Spleen (tissue), 11 donors: Measurements from ENCODE around the gene DDX41. TPM values are rescaled to one million over a fixed set of nuclear protein-coding genes. Genes with fewer than 3 reads are reported as not detected.

Experiments
- DNase-seq: peaks from one replicate; pipeline ENCODE4 v3.0.0-alpha.2; 2020
- H3K27ac ChIP-seq, 8 donors: fragments of 200-600 bp; sonication (generic) in 7 of 8; 1 replicate in 4 of 8; 2 replicates in 4 of 8; pipeline versions ENCODE4 v1.5.0 to v1.8.0; 2016 to 2021; ENCODE audit warnings: inconsistent platforms in 4 of 8, mild to moderate bottlenecking in 4 of 8, moderate library complexity in 1 of 8
- H3K27me3 ChIP-seq, 7 donors: fragments of 200-600 bp; sonication (generic) in 6 of 7; replicated peaks in 1 of 7; 1 replicate in 4 of 7; 2 replicates in 3 of 7; pipeline versions ENCODE4 v1.5.0 to v1.8.0; 2016 to 2021; ENCODE audit warnings: inconsistent platforms in 3 of 7, mild to moderate bottlenecking in 1 of 7
- H3K36me3 ChIP-seq, 6 donors: fragments of 200-600 bp; sonication (generic) in 5 of 6; 1 replicate in 4 of 6; 2 replicates in 2 of 6; pipeline versions ENCODE4 v1.5.0 to v1.8.0; 2016 to 2021; ENCODE audit warnings: inconsistent platforms in 2 of 6
- H3K4me1 ChIP-seq, 6 donors: fragments of 200-600 bp; sonication (generic) in 5 of 6; 1 replicate in 3 of 6; 2 replicates in 3 of 6; pipeline versions ENCODE4 v1.5.0 to v1.8.0; 2016 to 2021; ENCODE audit warnings: inconsistent platforms in 3 of 6
- H3K4me3 ChIP-seq, 8 donors: fragments of 200-600 bp; sonication (generic) in 7 of 8; 1 replicate in 4 of 8; 2 replicates in 4 of 8; pipeline versions ENCODE4 v1.5.0 to v1.8.0; 2016 to 2021; ENCODE audit warnings: inconsistent platforms in 4 of 8, mild to moderate bottlenecking in 4 of 8, moderate library complexity in 2 of 8
- H3K9me3 ChIP-seq, 8 donors: fragments of 200-600 bp; sonication (generic) in 7 of 8; 1 replicate in 4 of 8; 2 replicates in 4 of 8; pipeline versions ENCODE4 v1.5.0 to v1.8.0; 2016 to 2021; ENCODE audit warnings: inconsistent platforms in 4 of 8
- CTCF ChIP-seq, 11 experiments: fragments of 200-600 bp in 7 of 11; fragments of 450-650 bp in 4 of 11; sonication (generic) in 4 of 11; IDR thresholded peaks in 8 of 11; conservative IDR thresholded peaks in 3 of 11; 1 replicate in 7 of 11; 2 replicates in 4 of 11; pipeline versions ENCODE4 v1.4.0 to v1.8.0; 2016 to 2021; ENCODE audit warnings: antibody characterized with exemption in 11 of 11, inconsistent platforms in 4 of 11, mild to moderate bottlenecking in 1 of 11
- POLR2A ChIP-seq, 3 donors: fragments of 450-650 bp; IDR thresholded peaks; one replicate each; pipeline ENCODE4 v1.5.1; 2017; ENCODE audit warnings: antibody characterized with exemption in 3 of 3, mild to moderate bottlenecking in 1 of 3
- POLR2AphosphoS5 ChIP-seq, 3 donors: sonication (generic); formaldehyde crosslinking; IDR thresholded peaks; one replicate each; pipeline ENCODE4 v1.5.1; 2017; ENCODE audit warnings: antibody characterized with exemption in 3 of 3
- WGBS, 5 donors: extraction: QIAGEN DNeasy Blood & Tissue Kit in 3 of 5; methylation state at CpG; one replicate each; pipeline versions ENCODE4 v1.1.5 to v1.1.7; 2013 to 2018; 5-methylcytosine and 5-hydroxymethylcytosine counted together
- intact Hi-C: fragments of 100-400 bp; cut with DNase I; formaldehyde crosslinking; loops from one replicate; pipeline ENCODE4 v1.15.0; 2023; ENCODE audit warnings: low total_unique reads
- polyA plus RNA-seq, 3 donors: library from polyadenylated mRNA; stranded (reverse); fragments of 200-250 nt; gene quantifications; one replicate each; pipeline ENCODE4 v1.2.1, GENCODE V29; 2013
- total RNA-seq, 7 donors: library from RNA; depleted of rRNA in 3 of 7; stranded (reverse); fragments of >200 nt in 3 of 7; fragmentation: NEBNext Ultra II Directional in 4 of 7; extraction: Animal tissue kit (Norgen Biotek cat#: 25700) in 4 of 7; gene quantifications; one replicate each; pipeline versions ENCODE4 v1.1.0 to v1.2.1, GENCODE V29; 2016 to 2021
- donor health status: healthy with polysubstance abuse.
- donor health status: DM: no; HTN: no; CAD: no; lungs with moderate emphysema.
- donor health status: DM: no; HTN: no; CAD: no.
- donor health status: Bipolar disorder and iron deficiency.
- donor health status: healthy.
- donor health status: DM: no; HTN: no; CAD: no.
- donor health status: DM: yes; HTN: yes; CAD: no.

The DDX41 gene
- total and polyA plus RNA-seq, 10 donors, result 68.9 to 126 (median 92.4) TPM

- peak overlapping the region in 1 of 8 donors; percentile 37 for H3K4me3 ChIP-seq
- intact Hi-C loops, result no loop called here
- WGBS, 5 donors, result 37 to 51% (median 49%) methylated on average over 21 to 27 of the region's 27 CpGs
- no peak for TF ChIP-seq POLR2A (IDR thresholded peaks at IDR 0.05)
- TF ChIP-seq POLR2AphosphoS5 (IDR thresholded peaks at IDR 0.05), result peak; percentile 74 to 84 (median 78)
- no peak for TF ChIP-seq CTCF (IDR thresholded peaks at IDR 0.05 in 8 of 11, conservative IDR thresholded peaks at IDR 0.05 in 3 of 11)
- peak overlapping the region; percentile 2 to 74 (median 62) for H3K27ac ChIP-seq
- H3K4me1 ChIP-seq, result peaks cover 4 to 28% (median 20%) of the 10 kb centered on the region in 6 donors
- H3K9me3 ChIP-seq, result peaks cover 0 to 5% (median 0%) of the 10 kb centered on the region in 8 donors
- no peaks in the 10 kb centered on the region for H3K27me3 ChIP-seq
- peaks cover 0 to 43% (median 7%) of the 10 kb centered on the region in 6 donors for H3K36me3 ChIP-seq
- DNase-seq, result peak; percentile 84
Observed at GRCh38 chr5:177462021-177462670, 54.6 kb downstream of the DDX41 start.

Other genes starting within 250 kb of the DDX41 start
- gene RAB24, start 213.2 kb downstream of the DDX41 start, total RNA-seq, result 10 to 100 TPM; 52.1 to 90.4 (median 80.8) TPM
- gene RAB24, start 213.2 kb downstream of the DDX41 start, polyA plus RNA-seq, result 100 to 1,000 TPM in 2 of 3 donors, 10 to 100 TPM in 1; 90.6 to 181 (median 170) TPM
- gene PRELID1, start 213.2 kb downstream of the DDX41 start, total RNA-seq, result 100 to 1,000 TPM in 5 of 7 donors, 10 to 100 TPM in 2; 74.5 to 173 (median 106) TPM
- gene PRELID1, start 213.2 kb downstream of the DDX41 start, polyA plus RNA-seq, result 100 to 1,000 TPM; 131 to 174 (median 154) TPM
- 10 to 100 TPM; 19.3 to 80.7 (median 26.7) TPM for gene MXD3, start 205.1 kb downstream of the DDX41 start, total RNA-seq
- 10 to 100 TPM; 25.9 to 32.5 (median 26.2) TPM for gene MXD3, start 205.1 kb downstream of the DDX41 start, polyA plus RNA-seq
- 100 to 1,000 TPM in 4 of 7 donors, 10 to 100 TPM in 3; 92.4 to 211 (median 109) TPM for gene LMAN2, start 165.3 kb downstream of the DDX41 start, total RNA-seq
- gene LMAN2, start 165.3 kb downstream of the DDX41 start, polyA plus RNA-seq, result 10 to 100 TPM; 50.1 to 96.6 (median 72.5) TPM
- gene RGS14, start 159.0 kb downstream of the DDX41 start, total RNA-seq, result 100 to 1,000 TPM in 1 of 7 donors, 10 to 100 TPM in 6; 61.5 to 111 (median 77.1) TPM
- gene RGS14, start 159.0 kb downstream of the DDX41 start, polyA plus RNA-seq, result 10 to 100 TPM; 45.3 to 95.9 (median 61.6) TPM
- under 1 TPM in 5 of 7 donors, not detected in 2; 0.13 to 0.77 (median 0.19) TPM for gene SLC34A1, start 132.5 kb downstream of the DDX41 start, total RNA-seq
- under 1 TPM in 2 of 3 donors, not detected in 1; 0.02 to 0.06 TPM for gene SLC34A1, start 132.5 kb downstream of the DDX41 start, polyA plus RNA-seq
- gene PFN3, start 116.3 kb downstream of the DDX41 start, total RNA-seq, result not detected
- not detected for gene PFN3, start 116.3 kb downstream of the DDX41 start, polyA plus RNA-seq
- gene F12, start 107.4 kb downstream of the DDX41 start, total RNA-seq, result 1 to 10 TPM in 3 of 7 donors, under 1 TPM in 4; 0.60 to 1.7 (median 0.94) TPM
- 1 to 10 TPM; 1.1 to 2.3 (median 1.3) TPM for gene F12, start 107.4 kb downstream of the DDX41 start, polyA plus RNA-seq
- gene GRK6, start 90.3 kb downstream of the DDX41 start, total RNA-seq, result 100 to 1,000 TPM; 114 to 170 (median 149) TPM
- 10 to 100 TPM; 45.7 to 75.9 (median 55.3) TPM for gene GRK6, start 90.3 kb downstream of the DDX41 start, polyA plus RNA-seq
- 1 to 10 TPM in 6 of 7 donors, not detected in 1; 2.6 to 5.3 (median 4.7) TPM for gene PRR7, start 70.1 kb downstream of the DDX41 start, total RNA-seq
- 1 to 10 TPM; 1.7 to 5.7 (median 3.9) TPM for gene PRR7, start 70.1 kb downstream of the DDX41 start, polyA plus RNA-seq
- 10 to 100 TPM; 13.0 to 26.5 (median 17.6) TPM for gene DBN1, start 43.3 kb downstream of the DDX41 start, total RNA-seq
- gene DBN1, start 43.3 kb downstream of the DDX41 start, polyA plus RNA-seq, result 10 to 100 TPM in 1 of 3 donors, 1 to 10 TPM in 2; 6.8 to 16.3 (median 7.6) TPM
- gene PDLIM7, start 19.4 kb downstream of the DDX41 start, total RNA-seq, result 100 to 1,000 TPM in 3 of 7 donors, 10 to 100 TPM in 4; 44.8 to 220 (median 86.4) TPM
- gene PDLIM7, start 19.4 kb downstream of the DDX41 start, polyA plus RNA-seq, result 100 to 1,000 TPM in 1 of 3 donors, 10 to 100 TPM in 2; 42.5 to 125 (median 59.2) TPM
- gene DOK3, start 7.1 kb downstream of the DDX41 start, total RNA-seq, result 100 to 1,000 TPM; 111 to 231 (median 149) TPM
- gene DOK3, start 7.1 kb downstream of the DDX41 start, polyA plus RNA-seq, result 100 to 1,000 TPM in 1 of 3 donors, 10 to 100 TPM in 2; 69.9 to 144 (median 98.4) TPM
- gene FAM193B, start 37.6 kb upstream of the DDX41 start, total RNA-seq, result 100 to 1,000 TPM in 5 of 7 donors, 10 to 100 TPM in 2; 86.9 to 155 (median 116) TPM
- 100 to 1,000 TPM; 145 to 364 (median 348) TPM for gene FAM193B, start 37.6 kb upstream of the DDX41 start, polyA plus RNA-seq
- 100 to 1,000 TPM in 4 of 7 donors, 10 to 100 TPM in 3; 72.0 to 126 (median 110) TPM for gene TMED9, start 75.2 kb upstream of the DDX41 start, total RNA-seq
- gene TMED9, start 75.2 kb upstream of the DDX41 start, polyA plus RNA-seq, result 10 to 100 TPM; 52.6 to 96.9 (median 91.9) TPM
- gene B4GALT7, start 83.2 kb upstream of the DDX41 start, total RNA-seq, result 10 to 100 TPM; 26.8 to 35.6 (median 32.5) TPM
- 10 to 100 TPM; 22.7 to 43.8 (median 37.4) TPM for gene B4GALT7, start 83.2 kb upstream of the DDX41 start, polyA plus RNA-seq